Measurements from ENCODE around the gene CAMKMT. TPM values are rescaled to one million over a fixed set of nuclear protein-coding genes. Genes with fewer than 3 reads are reported as not detected.

The CAMKMT gene
- total RNA-seq, 5 donors from 2014 or later (not counting 1 experiment from before 2014, with no cell fraction given): 11.9 to 20.2 (median 16.5) TPM

- H3K27ac ChIP-seq (ENCODE audit: low read length): no peak overlapping the region
- Mint-ChIP-seq H3K36me3 (peaks cover 41% of the 10 kb centered on the region), H3K27ac (no peak overlapping the region), H3K4me1 (peaks cover 0 to 1% (median 0%) of the 10 kb centered on the region in 3 donors), H3K9me3 (no peaks in the 10 kb centered on the region), H3K4me3 (no peak overlapping the region), H3K27me3 (no peaks in the 10 kb centered on the region)
- no peaks in the 10 kb centered on the region for H3K36me3 ChIP-seq (ENCODE audit: control insufficient read depth in 2 of 2, extremely low read depth in 1 of 2, insufficient read depth in 1 of 2, low read length in 1 of 2)
- H3K4me3 ChIP-seq (ENCODE audit: control insufficient read depth in 1 of 2, extremely low read depth in 1 of 2, low read length in 1 of 2): no peak overlapping the region
- no peak for ATAC-seq (replicated peaks in 1 of 4)
- no peaks in the 10 kb centered on the region for H3K4me1 ChIP-seq (ENCODE audit: control insufficient read depth in 1 of 2, extremely low read depth in 1 of 2, insufficient read depth in 2 of 2, low read length in 2 of 2)
- no peaks in the 10 kb centered on the region for H3K9me3 ChIP-seq
- no peak for DNase-seq
- no peaks in the 10 kb centered on the region for H3K27me3 ChIP-seq (replicated peaks in 1 of 2; ENCODE audit: control insufficient read depth in 2 of 2, extremely low read depth in 1 of 2, insufficient read depth in 2 of 2, low read length in 1 of 2)
- ChIA-PET CTCF (no interaction called here), POLR2A (no interaction called here)
- WGBS (ENCODE audit: insufficient coverage): no CpG with 5 or more reads among the region's 9 CpGs
Observed at GRCh38 chr2:44424211-44424610, 62.5 kb downstream of the CAMKMT start.

DNA sequence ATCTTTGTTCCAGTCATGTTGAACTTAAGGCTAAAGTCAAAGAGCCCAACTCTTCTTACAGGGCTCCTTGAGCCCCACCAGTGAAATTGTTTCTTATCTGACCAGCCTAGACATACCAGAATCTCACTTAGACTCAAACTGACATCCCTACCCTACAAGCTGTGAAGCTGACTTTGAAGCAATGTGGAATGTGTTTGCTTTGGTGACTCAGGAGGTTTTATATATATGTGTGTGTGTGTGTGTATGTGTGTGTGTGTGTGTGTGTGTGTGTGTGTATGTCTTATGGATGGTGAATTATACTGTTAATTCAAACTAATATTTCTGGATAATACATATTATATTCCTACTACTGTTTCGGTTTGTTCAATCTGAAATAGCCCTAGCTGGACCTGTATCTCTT, 67.3 kb downstream of the CAMKMT start:
- Histone ChIP-seq H3K9me3 (no peaks in the 10 kb centered on the region), H3K4me3 (ENCODE audit: control insufficient read depth in 1 of 2, extremely low read depth in 1 of 2, low read length in 1 of 2) (no peak overlapping the region), H3K4me1 (ENCODE audit: control insufficient read depth in 1 of 2, extremely low read depth in 1 of 2, insufficient read depth in 2 of 2, low read length in 2 of 2) (peaks cover 0 to 2% of the 10 kb centered on the region in 2 experiments), H3K27ac (ENCODE audit: low read length) (no peak overlapping the region), H3K27me3 (replicated peaks in 1 of 2; ENCODE audit: control insufficient read depth in 2 of 2, extremely low read depth in 1 of 2, insufficient read depth in 2 of 2, low read length in 1 of 2) (no peaks in the 10 kb centered on the region), H3K36me3 (ENCODE audit: control insufficient read depth in 2 of 2, extremely low read depth in 1 of 2, insufficient read depth in 1 of 2, low read length in 1 of 2) (no peaks in the 10 kb centered on the region)
- Mint-ChIP-seq H3K27me3 (no peaks in the 10 kb centered on the region), H3K4me3 (no peak overlapping the region), H3K4me1 (peaks cover 6 to 19% (median 19%) of the 10 kb centered on the region in 3 donors), H3K27ac (no peak overlapping the region), H3K9me3 (no peaks in the 10 kb centered on the region), H3K36me3 (peaks cover 27% of the 10 kb centered on the region)
- POLR2A ChIA-PET: no interaction called here
- ATAC-seq (replicated peaks in 1 of 4) (no peak), DNase-seq (no peak)
- WGBS (ENCODE audit: insufficient coverage): no CpG with 5 or more reads among the region's 1 CpG
- CTCF ChIA-PET: no interaction called here

DNA sequence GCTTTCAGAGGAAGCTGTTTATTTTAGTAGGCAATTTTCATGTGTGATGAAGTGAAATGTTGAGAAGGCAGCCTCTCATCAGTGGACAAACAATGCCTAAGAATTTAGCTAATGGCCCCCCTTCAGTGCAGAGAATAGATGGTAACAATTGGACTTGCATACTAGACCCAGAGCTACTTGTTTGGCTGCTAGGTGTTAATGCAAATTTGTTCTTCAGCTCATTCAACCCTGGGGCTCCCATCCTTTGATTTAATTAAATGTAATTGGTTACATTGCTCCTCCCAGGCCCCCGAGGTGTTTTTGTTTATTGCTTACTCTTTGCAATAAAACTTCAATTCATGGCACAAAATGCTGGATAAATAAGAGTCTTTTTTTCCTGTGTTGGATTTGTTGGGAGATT, 68.6 kb downstream of the CAMKMT start:
- DNase-seq: no peak
- Mint-ChIP-seq H3K4me1 (peaks cover 6 to 20% (median 19%) of the 10 kb centered on the region in 3 donors), H3K9me3 (no peaks in the 10 kb centered on the region), H3K36me3 (peaks cover 22% of the 10 kb centered on the region), H3K27me3 (no peaks in the 10 kb centered on the region), H3K4me3 (no peak overlapping the region), H3K27ac (no peak overlapping the region)
- no peaks in the 10 kb centered on the region for H3K9me3 ChIP-seq
- ATAC-seq (replicated peaks in 1 of 4): no peak
- H3K27ac ChIP-seq (ENCODE audit: low read length): no peak overlapping the region
- H3K27me3 ChIP-seq (replicated peaks in 1 of 2; ENCODE audit: control insufficient read depth in 2 of 2, extremely low read depth in 1 of 2, insufficient read depth in 2 of 2, low read length in 1 of 2): no peaks in the 10 kb centered on the region
- H3K4me3 ChIP-seq (ENCODE audit: control insufficient read depth in 1 of 2, extremely low read depth in 1 of 2, low read length in 1 of 2): no peak overlapping the region
- WGBS (ENCODE audit: insufficient coverage): no CpG with 5 or more reads among the region's 1 CpG
- ChIA-PET POLR2A (no interaction called here), CTCF (interaction anchor here in 1 of 2 donors (0.6 to 1.4 kb wide), 2 partner anchors 40 to 49 kb away, joined by 3 to 4 read pairs; no protein-coding TSS in a partner anchor)
- no peaks in the 10 kb centered on the region for H3K36me3 ChIP-seq (ENCODE audit: control insufficient read depth in 2 of 2, extremely low read depth in 1 of 2, insufficient read depth in 1 of 2, low read length in 1 of 2)
- H3K4me1 ChIP-seq (ENCODE audit: control insufficient read depth in 1 of 2, extremely low read depth in 1 of 2, insufficient read depth in 2 of 2, low read length in 2 of 2): peaks cover 0 to 2% of the 10 kb centered on the region in 2 experiments

GRCh38 chr2:44433895-44434294, 72.1 kb downstream of the CAMKMT start:
- DNase-seq: no peak
- H3K9me3 ChIP-seq: no peaks in the 10 kb centered on the region
- Mint-ChIP-seq H3K4me1 (peaks cover 6 to 20% (median 19%) of the 10 kb centered on the region in 3 donors), H3K9me3 (no peaks in the 10 kb centered on the region), H3K36me3 (peaks cover 16% of the 10 kb centered on the region), H3K27ac (no peak overlapping the region), H3K27me3 (no peaks in the 10 kb centered on the region), H3K4me3 (no peak overlapping the region)
- POLR2A ChIA-PET: no interaction called here
- H3K27ac ChIP-seq (ENCODE audit: low read length): no peak overlapping the region
- CTCF ChIA-PET: no interaction called here
- H3K36me3 ChIP-seq (ENCODE audit: control insufficient read depth in 2 of 2, extremely low read depth in 1 of 2, insufficient read depth in 1 of 2, low read length in 1 of 2): no peaks in the 10 kb centered on the region
- WGBS (ENCODE audit: insufficient coverage): 33% methylated on average over 2 of the region's 4 CpGs
- ATAC-seq (replicated peaks in 1 of 4): no peak
- peaks cover 0 to 2% of the 10 kb centered on the region in 2 experiments for H3K4me1 ChIP-seq (ENCODE audit: control insufficient read depth in 1 of 2, extremely low read depth in 1 of 2, insufficient read depth in 2 of 2, low read length in 2 of 2)
- no peak overlapping the region for H3K4me3 ChIP-seq (ENCODE audit: control insufficient read depth in 1 of 2, extremely low read depth in 1 of 2, low read length in 1 of 2)
- no peaks in the 10 kb centered on the region for H3K27me3 ChIP-seq (replicated peaks in 1 of 2; ENCODE audit: control insufficient read depth in 2 of 2, extremely low read depth in 1 of 2, insufficient read depth in 2 of 2, low read length in 1 of 2)

DNA sequence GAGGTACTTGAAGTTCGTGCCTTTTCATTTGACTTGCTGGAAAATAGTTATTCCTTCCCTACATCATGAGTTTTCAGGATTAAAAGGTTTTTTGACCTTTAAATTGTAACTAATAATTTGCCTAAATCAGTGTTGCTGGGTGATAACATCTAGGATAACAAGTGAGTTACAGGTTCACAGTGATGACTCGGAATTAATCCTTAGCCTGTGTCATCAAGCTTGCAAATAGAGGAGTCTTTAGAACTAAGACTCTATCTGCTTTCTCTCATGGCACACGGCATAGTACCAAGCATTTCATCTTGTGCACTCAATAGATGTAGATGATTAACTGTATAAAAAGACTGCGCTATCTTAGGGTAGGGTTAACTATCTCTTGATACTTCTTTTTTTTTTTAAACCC, 79.5 kb downstream of the CAMKMT start:
- no peak overlapping the region for H3K27ac Mint-ChIP-seq
- no peaks in the 10 kb centered on the region for H3K27me3 ChIP-seq (replicated peaks in 1 of 2; ENCODE audit: control insufficient read depth in 2 of 2, extremely low read depth in 1 of 2, insufficient read depth in 2 of 2, low read length in 1 of 2)
- H3K4me1 ChIP-seq (ENCODE audit: control insufficient read depth in 1 of 2, extremely low read depth in 1 of 2, insufficient read depth in 2 of 2, low read length in 2 of 2): no peaks in the 10 kb centered on the region
- H3K36me3 Mint-ChIP-seq: peaks cover 54% of the 10 kb centered on the region
- ChIA-PET POLR2A (no interaction called here), CTCF (no interaction called here)
- H3K36me3 ChIP-seq (ENCODE audit: control insufficient read depth in 2 of 2, extremely low read depth in 1 of 2, insufficient read depth in 1 of 2, low read length in 1 of 2): no peaks in the 10 kb centered on the region
- no peaks in the 10 kb centered on the region for H3K9me3 Mint-ChIP-seq
- H3K27ac ChIP-seq (ENCODE audit: low read length): no peak overlapping the region
- H3K4me3 Mint-ChIP-seq: no peak overlapping the region
- no peaks in the 10 kb centered on the region for H3K4me1 Mint-ChIP-seq
- no peaks in the 10 kb centered on the region for H3K27me3 Mint-ChIP-seq
- H3K9me3 ChIP-seq: no peaks in the 10 kb centered on the region
- DNase-seq (no peak), ATAC-seq (replicated peaks in 1 of 4) (no peak)
- WGBS (ENCODE audit: insufficient coverage): no CpG with 5 or more reads among the region's 4 CpGs
- H3K4me3 ChIP-seq (ENCODE audit: control insufficient read depth in 1 of 2, extremely low read depth in 1 of 2, low read length in 1 of 2): no peak overlapping the region

- DNase-seq (no peak), ATAC-seq (replicated peaks in 1 of 4) (no peak)
- H3K36me3 Mint-ChIP-seq: peaks cover 59% of the 10 kb centered on the region
- H3K27me3 ChIP-seq (replicated peaks in 1 of 2; ENCODE audit: control insufficient read depth in 2 of 2, extremely low read depth in 1 of 2, insufficient read depth in 2 of 2, low read length in 1 of 2): no peaks in the 10 kb centered on the region
- H3K27ac ChIP-seq (ENCODE audit: low read length): no peak overlapping the region
- peaks cover 0 to 6% (median 0%) of the 10 kb centered on the region in 3 donors for H3K4me1 Mint-ChIP-seq
- H3K4me3 ChIP-seq (ENCODE audit: control insufficient read depth in 1 of 2, extremely low read depth in 1 of 2, low read length in 1 of 2): no peak overlapping the region
- H3K27ac Mint-ChIP-seq: no peak overlapping the region
- H3K4me3 Mint-ChIP-seq: no peak overlapping the region
- WGBS (ENCODE audit: insufficient coverage): no CpG with 5 or more reads among the region's 1 CpG
- ChIA-PET POLR2A (no interaction called here), CTCF (interaction anchor here in 1 of 2 donors (0.5 kb wide), 1 partner anchor 80 kb away, joined by 3 read pairs; no protein-coding TSS in a partner anchor)
- no peaks in the 10 kb centered on the region for H3K9me3 Mint-ChIP-seq
- no peaks in the 10 kb centered on the region for H3K27me3 Mint-ChIP-seq
- no peaks in the 10 kb centered on the region for H3K4me1 ChIP-seq (ENCODE audit: control insufficient read depth in 1 of 2, extremely low read depth in 1 of 2, insufficient read depth in 2 of 2, low read length in 2 of 2)
- no peaks in the 10 kb centered on the region for H3K9me3 ChIP-seq
- no peaks in the 10 kb centered on the region for H3K36me3 ChIP-seq (ENCODE audit: control insufficient read depth in 2 of 2, extremely low read depth in 1 of 2, insufficient read depth in 1 of 2, low read length in 1 of 2)
Observed at GRCh38 chr2:44442019-44442418, 80.3 kb downstream of the CAMKMT start.

DNA sequence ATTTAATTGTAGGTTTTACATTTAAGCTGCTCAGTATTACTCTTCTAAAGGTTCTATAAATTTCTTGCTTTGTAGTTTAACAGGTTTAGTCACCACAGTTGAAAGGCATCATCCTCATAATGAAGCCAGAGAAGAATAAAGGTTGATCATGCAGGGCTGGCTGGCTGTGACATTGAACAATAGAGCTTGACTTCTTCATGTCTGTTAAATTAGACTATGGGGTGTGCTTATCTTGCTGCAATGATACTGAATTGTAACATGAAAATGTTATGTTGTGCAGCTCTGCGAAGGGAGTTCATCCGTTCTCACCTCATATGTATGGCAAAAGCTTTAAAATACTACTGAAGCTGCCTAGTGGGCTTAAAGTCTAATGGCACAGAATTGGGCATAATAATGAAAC, 81.8 kb downstream of the CAMKMT start:
- Mint-ChIP-seq H3K4me1 (peaks cover 0 to 6% (median 0%) of the 10 kb centered on the region in 3 donors), H3K9me3 (no peaks in the 10 kb centered on the region), H3K27ac (no peak overlapping the region), H3K36me3 (peaks cover 60% of the 10 kb centered on the region), H3K27me3 (no peaks in the 10 kb centered on the region), H3K4me3 (no peak overlapping the region)
- no peak overlapping the region for H3K27ac ChIP-seq (ENCODE audit: low read length)
- H3K4me1 ChIP-seq (ENCODE audit: control insufficient read depth in 1 of 2, extremely low read depth in 1 of 2, insufficient read depth in 2 of 2, low read length in 2 of 2): no peaks in the 10 kb centered on the region
- no peak for DNase-seq
- H3K4me3 ChIP-seq (ENCODE audit: control insufficient read depth in 1 of 2, extremely low read depth in 1 of 2, low read length in 1 of 2): no peak overlapping the region
- no peaks in the 10 kb centered on the region for H3K36me3 ChIP-seq (ENCODE audit: control insufficient read depth in 2 of 2, extremely low read depth in 1 of 2, insufficient read depth in 1 of 2, low read length in 1 of 2)
- CTCF ChIA-PET: no interaction called here
- H3K9me3 ChIP-seq: no peaks in the 10 kb centered on the region
- no peaks in the 10 kb centered on the region for H3K27me3 ChIP-seq (replicated peaks in 1 of 2; ENCODE audit: control insufficient read depth in 2 of 2, extremely low read depth in 1 of 2, insufficient read depth in 2 of 2, low read length in 1 of 2)
- 100% methylated on average over 2 of the region's 2 CpGs for whole genome bisulfite sequencing (ENCODE audit: insufficient coverage)
- POLR2A ChIA-PET: interaction anchor here in 1 of 2 donors (0.6 kb wide), 1 partner anchor 170 kb away, joined by 5 read pairs; no protein-coding TSS in a partner anchor
- no peak for ATAC-seq (replicated peaks in 1 of 4)

All from T-cell (primary cell).